Brain microvascular endothelial cell (primary cell): ENCODE measurements around the gene OSBPL10.

ENCODE experiments used
- DNase-seq: peaks from one replicate; pipeline ENCODE4 v3.0.0-alpha.2; 2020
- H3K27ac ChIP-seq: fragments of 250-450 bp; sonication (Bioruptor Pico); 2 replicates; pipeline ENCODE4 v1.5.1; 2020; ENCODE audit warnings: mild to moderate bottlenecking, moderate library complexity
- H3K27me3 ChIP-seq: fragments of 250-450 bp; sonication (Bioruptor Pico); replicated peaks from 2 replicates; pipeline ENCODE4 v1.5.1; 2020; ENCODE audit warnings: mild to moderate bottlenecking
- H3K36me3 ChIP-seq: fragments of 250-450 bp; sonication (Bioruptor Pico); replicated peaks from 2 replicates; pipeline ENCODE4 v1.5.1; 2020; ENCODE audit warnings: mild to moderate bottlenecking
- H3K4me3 ChIP-seq: 2 replicates; pipeline ENCODE4 v1.5.1; 2011; ENCODE audit warnings: low read depth, mild to moderate bottlenecking, control low read depth, low read length, moderate library complexity
- CTCF ChIP-seq: IDR thresholded peaks from 2 replicates; pipeline ENCODE4 v1.5.1; 2011; ENCODE audit warnings: low read depth, mild to moderate bottlenecking, moderate library complexity, low read length, control low read depth, inconsistent platforms; ENCODE audit errors: missing control alignments
- in situ Hi-C: cut with HindIII; loops from 2 replicates; pipeline ENCODE4 v1.10.0; 2017; ENCODE audit warnings: low sequenced_read_pairs, low pct_ligation_motif_present

Gene OSBPL10

GRCh38 chr3:31762888-31763351, 218.1 kb downstream of the OSBPL10 start:
- Histone ChIP-seq H3K27ac (no peak overlapping the region), H3K4me3 (no peak overlapping the region), H3K36me3 (no peaks in the 10 kb centered on the region), H3K27me3 (no peaks in the 10 kb centered on the region)
- DNase-seq: no peak
- TF ChIP-seq CTCF: no peak
- in situ Hi-C loops: no loop called here

GRCh38 chr3:31762097-31762764, 218.8 kb downstream of the OSBPL10 start:
- Histone ChIP-seq H3K36me3 (no peaks in the 10 kb centered on the region), H3K4me3 (no peak overlapping the region), H3K27ac (no peak overlapping the region), H3K27me3 (no peaks in the 10 kb centered on the region)
- in situ Hi-C loops: no loop called here
- TF ChIP-seq CTCF: no peak
- no peak for DNase-seq

- Histone ChIP-seq H3K27ac (no peak overlapping the region), H3K27me3 (no peaks in the 10 kb centered on the region), H3K36me3 (no peaks in the 10 kb centered on the region), H3K4me3 (no peak overlapping the region)
- in situ Hi-C loops: no loop called here
- TF ChIP-seq CTCF: no peak
- no peak for DNase-seq
Observed at GRCh38 chr3:31760654-31761053, 220.4 kb downstream of the OSBPL10 start.

- no peak overlapping the region for H3K27ac ChIP-seq
- TF ChIP-seq CTCF: no peak
- in situ Hi-C loops: no loop called here
- DNase-seq: no peak
- no peak overlapping the region for H3K4me3 ChIP-seq
- H3K36me3 ChIP-seq: no peaks in the 10 kb centered on the region
- no peaks in the 10 kb centered on the region for H3K27me3 ChIP-seq
Observed at GRCh38 chr3:31758322-31758965, 222.6 kb downstream of the OSBPL10 start.

GRCh38 chr3:31755926-31756658, 225.0 kb downstream of the OSBPL10 start:
- H3K36me3 ChIP-seq: no peaks in the 10 kb centered on the region
- no peak for TF ChIP-seq CTCF
- DNase-seq: no peak
- no peaks in the 10 kb centered on the region for H3K27me3 ChIP-seq
- H3K27ac ChIP-seq: no peak overlapping the region
- H3K4me3 ChIP-seq: no peak overlapping the region
- in situ Hi-C loops: no loop called here
